Brain pericyte (primary cell): ENCODE data around the gene NKX3-2.

Source experiments
- DNase-seq: peaks from one replicate; pipeline ENCODE4 v3.0.0-alpha.2; 2012; ENCODE audit warnings: low read depth, low spot score

The NKX3-2 gene

GRCh38 chr4:13545394-13545808, 1.1 kb upstream of the NKX3-2 start:
- no peak for DNase-seq

GRCh38 chr4:13544606-13545393, 492 bp upstream of the NKX3-2 start:
- peak; percentile 26 for DNase-seq

GRCh38 chr4:13543032-13543838, 1.1 kb downstream of the NKX3-2 start:
- DNase-seq, result no peak

GRCh38 chr4:13542577-13543031, 1.7 kb downstream of the NKX3-2 start:
- DNase-seq, result no peak

GRCh38 chr4:13541720-13542576, 2.4 kb downstream of the NKX3-2 start:
- no peak for DNase-seq

GRCh38 chr4:13541176-13541604, 3.1 kb downstream of the NKX3-2 start:
- no peak for DNase-seq

GRCh38 chr4:13540446-13541175, 3.7 kb downstream of the NKX3-2 start:
- DNase-seq, result no peak

GRCh38 chr4:13539619-13540445, 4.5 kb downstream of the NKX3-2 start:
- no peak for DNase-seq

- no peak for DNase-seq
Observed at GRCh38 chr4:13539047-13539618, 5.2 kb downstream of the NKX3-2 start.

GRCh38 chr4:13538427-13538973, 5.8 kb downstream of the NKX3-2 start:
- DNase-seq, result no peak

GRCh38 chr4:13537832-13538177, 6.5 kb downstream of the NKX3-2 start:
- no peak for DNase-seq

GRCh38 chr4:13537011-13537831, 7.1 kb downstream of the NKX3-2 start:
- DNase-seq, result no peak

GRCh38 chr4:13536607-13537006, 7.7 kb downstream of the NKX3-2 start:
- no peak for DNase-seq

GRCh38 chr4:13535708-13536361, 8.5 kb downstream of the NKX3-2 start:
- no peak for DNase-seq

- DNase-seq, result no peak
Observed at GRCh38 chr4:13535118-13535517, 9.2 kb downstream of the NKX3-2 start.

- DNase-seq, result no peak
Observed at GRCh38 chr4:13534344-13535063, 9.8 kb downstream of the NKX3-2 start.

GRCh38 chr4:13533670-13534343, 10.5 kb downstream of the NKX3-2 start:
- no peak for DNase-seq
